ENCODE results near the gene ATXN7L2.

ATXN7L2 gene

DNA sequence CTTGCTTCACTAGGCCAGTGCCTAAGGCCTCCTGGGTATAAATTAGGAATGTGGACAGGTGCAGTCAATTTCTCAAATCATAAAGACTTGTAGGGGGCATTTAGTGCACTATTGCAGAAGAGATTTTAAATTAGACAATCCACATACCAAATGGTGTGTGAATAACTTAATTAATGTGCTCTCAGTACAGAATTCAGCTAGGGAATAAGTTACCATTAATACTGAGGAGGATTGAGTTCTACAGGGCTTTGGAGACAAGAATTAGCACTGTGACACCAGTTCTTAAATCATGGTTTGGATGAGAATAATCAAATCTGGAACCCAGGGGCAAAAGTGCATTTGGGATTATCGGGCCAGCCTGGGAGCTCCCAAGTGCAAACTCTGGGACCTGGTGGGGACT, 15.6 kb upstream of the ATXN7L2 start:
- no peak for TF ChIP-seq EZH2phosphoT487 (IDR thresholded peaks at IDR 0.05; ENCODE audit: borderline replicate concordance, low read length)
- TF ChIP-seq, protein P1, sequence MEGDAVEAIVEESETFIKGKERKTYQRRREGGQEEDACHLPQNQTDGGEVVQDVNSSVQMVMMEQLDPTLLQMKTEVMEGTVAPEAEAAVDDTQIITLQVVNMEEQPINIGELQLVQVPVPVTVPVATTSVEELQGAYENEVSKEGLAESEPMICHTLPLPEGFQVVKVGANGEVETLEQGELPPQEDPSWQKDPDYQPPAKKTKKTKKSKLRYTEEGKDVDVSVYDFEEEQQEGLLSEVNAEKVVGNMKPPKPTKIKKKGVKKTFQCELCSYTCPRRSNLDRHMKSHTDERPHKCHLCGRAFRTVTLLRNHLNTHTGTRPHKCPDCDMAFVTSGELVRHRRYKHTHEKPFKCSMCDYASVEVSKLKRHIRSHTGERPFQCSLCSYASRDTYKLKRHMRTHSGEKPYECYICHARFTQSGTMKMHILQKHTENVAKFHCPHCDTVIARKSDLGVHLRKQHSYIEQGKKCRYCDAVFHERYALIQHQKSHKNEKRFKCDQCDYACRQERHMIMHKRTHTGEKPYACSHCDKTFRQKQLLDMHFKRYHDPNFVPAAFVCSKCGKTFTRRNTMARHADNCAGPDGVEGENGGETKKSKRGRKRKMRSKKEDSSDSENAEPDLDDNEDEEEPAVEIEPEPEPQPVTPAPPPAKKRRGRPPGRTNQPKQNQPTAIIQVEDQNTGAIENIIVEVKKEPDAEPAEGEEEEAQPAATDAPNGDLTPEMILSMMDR (IDR thresholded peaks at IDR 0.05; ENCODE audit: low read depth, low read length, poor library complexity, severe bottlenecking): no peak
- Histone ChIP-seq H3K27ac (ENCODE audit: low read depth, low read length) (no peak overlapping the region), H3K9me3 (ENCODE audit: control insufficient read depth, insufficient read depth, low read length) (no peaks in the 10 kb centered on the region), H3K27me3 (ENCODE audit: control insufficient read depth, low read length) (peaks cover 35% of the 10 kb centered on the region), H4K20me1 (ENCODE audit: control insufficient read depth, insufficient read depth, low read depth, low read length) (no peaks in the 10 kb centered on the region), H3K4me3 (ENCODE audit: low read length) (no peak overlapping the region), H3K36me3 (ENCODE audit: control insufficient read depth, low read length) (no peaks in the 10 kb centered on the region), H3K79me2 (ENCODE audit: control insufficient read depth, low read length) (no peaks in the 10 kb centered on the region), H3F3A (ENCODE audit: control insufficient read depth, insufficient read depth) (no peaks in the 10 kb centered on the region), H3K9me2 (replicated peaks; ENCODE audit: control insufficient read depth, low read length) (no peaks in the 10 kb centered on the region), H3K4me2 (ENCODE audit: low read length) (no peak overlapping the region), H3K4me1 (ENCODE audit: control insufficient read depth, low read length) (no peaks in the 10 kb centered on the region)

DNA sequence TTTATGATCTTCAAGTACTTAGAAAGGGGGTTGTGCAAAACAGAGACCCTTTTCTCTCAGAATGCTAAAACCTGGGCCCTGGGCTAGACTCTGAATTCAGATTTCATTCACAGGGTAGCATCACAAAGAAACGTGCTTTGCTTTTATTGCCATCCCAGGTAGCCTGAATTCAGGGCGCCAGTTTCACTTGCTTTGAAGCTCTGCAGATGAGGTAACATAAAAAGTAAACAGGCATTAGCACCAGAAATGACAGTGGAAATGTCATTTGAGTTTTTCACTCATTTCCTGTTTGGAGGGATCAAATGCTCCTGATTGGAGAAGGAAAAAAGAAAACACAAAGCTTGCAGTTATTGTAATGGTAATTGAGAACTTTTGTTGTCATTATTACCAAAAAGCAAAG, 14.8 kb upstream of the ATXN7L2 start:
- Histone ChIP-seq H3K9me3 (ENCODE audit: control insufficient read depth, insufficient read depth, low read length) (no peaks in the 10 kb centered on the region), H3K4me3 (ENCODE audit: low read length) (no peak overlapping the region), H3K79me2 (ENCODE audit: control insufficient read depth, low read length) (no peaks in the 10 kb centered on the region), H3K36me3 (ENCODE audit: control insufficient read depth, low read length) (no peaks in the 10 kb centered on the region), H3K4me1 (ENCODE audit: control insufficient read depth, low read length) (no peaks in the 10 kb centered on the region), H3K27me3 (ENCODE audit: control insufficient read depth, low read length) (peaks cover 34% of the 10 kb centered on the region), H4K20me1 (ENCODE audit: control insufficient read depth, insufficient read depth, low read depth, low read length) (no peaks in the 10 kb centered on the region), H3K4me2 (ENCODE audit: low read length) (no peak overlapping the region), H3F3A (ENCODE audit: control insufficient read depth, insufficient read depth) (no peaks in the 10 kb centered on the region), H3K27ac (ENCODE audit: low read depth, low read length) (no peak overlapping the region), H3K9me2 (replicated peaks; ENCODE audit: control insufficient read depth, low read length) (no peaks in the 10 kb centered on the region)
- TF ChIP-seq, protein P1 (IDR thresholded peaks at IDR 0.05; ENCODE audit: low read depth, low read length, poor library complexity, severe bottlenecking): no peak
- no peak for TF ChIP-seq EZH2phosphoT487 (IDR thresholded peaks at IDR 0.05; ENCODE audit: borderline replicate concordance, low read length)

DNA sequence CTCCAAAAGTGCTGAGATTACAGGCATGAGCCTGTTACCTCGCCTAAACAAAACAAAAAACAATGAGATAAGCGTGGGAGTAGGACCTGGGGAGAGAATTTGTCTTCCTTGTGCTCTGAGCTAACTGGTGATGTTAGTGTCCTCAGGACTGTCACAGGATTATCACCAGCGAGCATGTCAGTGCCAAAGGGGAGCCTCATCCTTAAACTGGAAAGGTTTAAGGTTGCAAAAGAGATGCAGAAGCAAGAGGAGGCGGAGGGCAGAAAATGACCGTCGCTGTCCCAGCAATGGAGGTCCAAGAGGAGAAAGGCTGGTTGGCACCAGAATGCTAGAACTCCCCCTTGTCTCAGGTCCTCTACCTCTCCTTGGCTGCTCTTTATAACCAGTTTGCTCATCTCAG, 13.5 kb upstream of the ATXN7L2 start:
- H3K36me3 ChIP-seq (ENCODE audit: control insufficient read depth, low read length): no peaks in the 10 kb centered on the region
- no peak overlapping the region for H3K27ac ChIP-seq (ENCODE audit: low read depth, low read length)
- no peaks in the 10 kb centered on the region for H3K9me3 ChIP-seq (ENCODE audit: control insufficient read depth, insufficient read depth, low read length)
- no peak for TF ChIP-seq EZH2phosphoT487 (IDR thresholded peaks at IDR 0.05; ENCODE audit: borderline replicate concordance, low read length)
- TF ChIP-seq, protein P1 (IDR thresholded peaks at IDR 0.05; ENCODE audit: low read depth, low read length, poor library complexity, severe bottlenecking): no peak
- no peaks in the 10 kb centered on the region for H4K20me1 ChIP-seq (ENCODE audit: control insufficient read depth, insufficient read depth, low read depth, low read length)
- no peak overlapping the region for H3K4me3 ChIP-seq (ENCODE audit: low read length)
- H3K27me3 ChIP-seq (ENCODE audit: control insufficient read depth, low read length): peaks cover 31% of the 10 kb centered on the region
- no peaks in the 10 kb centered on the region for H3K79me2 ChIP-seq (ENCODE audit: control insufficient read depth, low read length)
- no peaks in the 10 kb centered on the region for H3K9me2 ChIP-seq (replicated peaks; ENCODE audit: control insufficient read depth, low read length)
- no peak overlapping the region for H3K4me2 ChIP-seq (ENCODE audit: low read length)
- no peaks in the 10 kb centered on the region for H3F3A ChIP-seq (ENCODE audit: control insufficient read depth, insufficient read depth)
- H3K4me1 ChIP-seq (ENCODE audit: control insufficient read depth, low read length): no peaks in the 10 kb centered on the region

DNA sequence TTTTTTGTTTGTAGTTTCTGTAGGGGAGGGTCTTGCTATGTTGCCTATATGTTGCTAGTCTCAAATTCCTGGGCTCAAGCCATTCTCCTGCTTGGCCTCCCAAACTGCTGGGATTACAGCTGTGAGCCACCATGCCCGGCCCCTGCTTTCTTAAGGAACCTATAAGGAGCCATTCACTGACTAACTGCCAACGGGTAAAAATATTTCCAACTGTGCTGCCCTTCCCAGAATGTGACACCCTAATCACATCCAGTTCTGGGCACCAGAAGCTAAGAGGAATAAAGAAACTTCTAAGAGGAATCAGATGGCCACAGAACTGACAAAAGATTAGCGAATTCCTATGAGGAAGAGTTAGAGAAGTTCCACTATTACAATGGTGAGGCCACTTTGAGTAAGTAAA, 10.9 kb upstream of the ATXN7L2 start:
- no peak overlapping the region for H3K4me3 ChIP-seq (ENCODE audit: low read length)
- peaks cover 42% of the 10 kb centered on the region for H3K27me3 ChIP-seq (ENCODE audit: control insufficient read depth, low read length)

More for the DNA sequence above, 10.9 kb upstream of the ATXN7L2 start:
- Histone ChIP-seq H3K9me3 (ENCODE audit: control insufficient read depth, insufficient read depth, low read length) (no peaks in the 10 kb centered on the region), H3K36me3 (ENCODE audit: control insufficient read depth, low read length) (no peaks in the 10 kb centered on the region), H3K79me2 (ENCODE audit: control insufficient read depth, low read length) (no peaks in the 10 kb centered on the region), H3K4me1 (ENCODE audit: control insufficient read depth, low read length) (no peaks in the 10 kb centered on the region), H3K4me2 (ENCODE audit: low read length) (no peak overlapping the region), H3K27ac (ENCODE audit: low read depth, low read length) (no peak overlapping the region), H3F3A (ENCODE audit: control insufficient read depth, insufficient read depth) (no peaks in the 10 kb centered on the region), H4K20me1 (ENCODE audit: control insufficient read depth, insufficient read depth, low read depth, low read length) (no peaks in the 10 kb centered on the region), H3K9me2 (replicated peaks; ENCODE audit: control insufficient read depth, low read length) (no peaks in the 10 kb centered on the region)
- TF ChIP-seq EZH2phosphoT487 (IDR thresholded peaks at IDR 0.05; ENCODE audit: borderline replicate concordance, low read length): no peak
- TF ChIP-seq, protein P1 (IDR thresholded peaks at IDR 0.05; ENCODE audit: low read depth, low read length, poor library complexity, severe bottlenecking): no peak

All from DOHH2 (cell line).